Large intestine (tissue), 3 donors: Measurements from ENCODE around the gene PLCG2. TPM values are rescaled to one million over a fixed set of nuclear protein-coding genes. Genes with fewer than 3 reads are reported as not detected.
"Not testable (repeated sequence)": the region's sequence is repeated elsewhere in the genome, so short reads cannot be mapped to it uniquely, and the experiment has no call there.

Experiments
- DNase-seq, 2 donors: peaks; one replicate each; pipeline versions ENCODE4 v3.0.0 to v3.0.0-alpha.2; 2013
- H3K27ac ChIP-seq: one replicate; pipeline ENCODE4 v1.5.1; 2013; ENCODE audit warnings: low read length
- H3K27me3 ChIP-seq: 2 replicates; pipeline ENCODE4 v1.6.1; 2013; ENCODE audit warnings: low read length; ENCODE audit not compliant: control insufficient read depth, insufficient read depth
- H3K36me3 ChIP-seq: 2 replicates; pipeline ENCODE4 v1.6.1; 2013; ENCODE audit warnings: low read length; ENCODE audit not compliant: control insufficient read depth, insufficient read depth
- H3K4me1 ChIP-seq: one replicate; pipeline ENCODE4 v1.6.1; 2013; ENCODE audit warnings: low read length; ENCODE audit not compliant: control insufficient read depth, insufficient read depth
- H3K4me3 ChIP-seq: one replicate; pipeline ENCODE4 v1.5.1; 2013; ENCODE audit warnings: low read length
- H3K9me3 ChIP-seq: one replicate; pipeline ENCODE4 v1.6.1; 2013; ENCODE audit warnings: mild to moderate bottlenecking, low read depth, low read length, moderate library complexity; ENCODE audit not compliant: control insufficient read depth
- WGBS: methylation state at CpG from one replicate; pipeline ENCODE4 v1.1.5; 2013; ENCODE audit warnings: low lambda C conversion rate; ENCODE audit not compliant: insufficient coverage; 5-methylcytosine and 5-hydroxymethylcytosine counted together
- polyA plus RNA-seq: library from polyadenylated mRNA; unstranded; fragments of 120-200 nt; gene quantifications from one replicate; pipeline ENCODE4 v1.2.1, GENCODE V29; 2013

PLCG2 gene
- polyA plus RNA-seq, 1 donor, result 20.4 TPM

GRCh38 chr16:81875461-81875860 is 96.4 kb downstream of the PLCG2 start:
- no peak overlapping the region for H3K27ac ChIP-seq
- no peaks in the 10 kb centered on the region for H3K4me1 ChIP-seq
- H3K9me3 ChIP-seq, result no peaks in the 10 kb centered on the region
- 33% methylated on average over 1 of the region's 5 CpGs for WGBS
- DNase-seq, result no peak
- H3K36me3 ChIP-seq, result no peaks in the 10 kb centered on the region
- no peaks in the 10 kb centered on the region for H3K27me3 ChIP-seq
- no peak overlapping the region for H3K4me3 ChIP-seq

DNA sequence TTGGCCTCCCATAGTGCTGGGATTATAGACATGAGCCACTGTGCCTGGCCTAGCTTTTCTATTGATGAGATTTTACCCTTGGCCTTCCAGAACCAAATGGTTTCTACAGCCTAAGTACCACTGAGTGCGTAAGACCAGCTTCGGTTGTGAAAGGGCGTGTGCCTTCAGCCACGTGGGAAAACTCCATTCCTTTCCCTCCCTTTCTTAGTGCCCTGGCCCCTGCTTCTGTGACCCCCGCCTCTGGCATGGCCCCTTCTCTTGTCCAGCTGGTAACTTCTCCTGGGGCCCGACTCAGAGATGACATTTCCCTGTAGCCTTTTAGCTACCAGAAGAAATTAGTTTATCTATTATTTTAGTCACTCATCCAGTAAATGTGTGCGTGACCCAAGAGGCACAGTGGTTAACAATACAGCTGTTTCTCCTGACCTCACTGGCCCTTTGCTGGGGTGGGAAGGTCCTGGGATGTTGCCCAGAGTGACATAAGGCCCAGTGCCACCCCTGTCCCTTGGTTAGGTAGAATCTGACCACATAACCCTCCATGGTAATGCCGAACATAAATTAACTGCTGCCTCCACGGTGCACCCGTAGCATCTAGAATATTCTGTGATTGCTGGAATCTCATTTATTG is 97.3 kb downstream of the PLCG2 start:
- Histone ChIP-seq H3K4me1 (no peaks in the 10 kb centered on the region), H3K9me3 (no peaks in the 10 kb centered on the region), H3K27me3 (no peaks in the 10 kb centered on the region), H3K27ac (no peak overlapping the region), H3K36me3 (no peaks in the 10 kb centered on the region), H3K4me3 (no peak overlapping the region)
- no peak for DNase-seq
- no CpG with 5 or more reads among the region's 10 CpGs for WGBS

DNA sequence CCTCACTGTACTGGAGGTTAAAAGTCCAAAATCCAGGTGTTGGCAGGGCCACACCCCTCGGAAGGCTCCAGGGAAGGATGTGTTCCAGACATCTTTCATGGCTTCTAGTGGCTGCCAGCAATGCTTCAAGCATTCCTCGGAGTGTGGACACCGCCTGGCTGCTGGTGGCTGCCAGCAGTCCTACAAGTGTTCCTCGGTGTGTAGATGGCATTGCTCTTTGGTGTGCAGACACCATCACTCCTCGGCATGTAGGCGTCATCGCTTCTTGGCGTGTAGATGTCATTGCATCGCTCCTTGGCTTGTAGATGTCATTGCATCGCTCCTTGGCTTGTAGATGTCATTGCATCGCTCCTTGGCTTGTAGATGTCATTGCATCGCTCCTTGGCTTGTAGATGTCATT is 98.4 kb downstream of the PLCG2 start:
- WGBS, result no CpG with 5 or more reads among the region's 12 CpGs

GRCh38 chr16:81878529-81878928 is 99.4 kb downstream of the PLCG2 start:
- H3K27ac ChIP-seq, result no peak overlapping the region
- no peaks in the 10 kb centered on the region for H3K9me3 ChIP-seq
- WGBS, result 94% methylated on average over 2 of the region's 10 CpGs
- H3K36me3 ChIP-seq, result peaks cover 2% of the 10 kb centered on the region
- H3K27me3 ChIP-seq, result no peaks in the 10 kb centered on the region
- no peak for DNase-seq
- H3K4me3 ChIP-seq, result no peak overlapping the region
- H3K4me1 ChIP-seq, result no peaks in the 10 kb centered on the region

More for the DNA sequence above, 98.4 kb downstream of the PLCG2 start:
- not testable (repeated sequence) for H3K4me1 ChIP-seq, H3K9me3 ChIP-seq, H3K4me3 ChIP-seq, DNase-seq, H3K27ac ChIP-seq, H3K27me3 ChIP-seq, H3K36me3 ChIP-seq

GRCh38 chr16:81879625-81880024 is 100.5 kb downstream of the PLCG2 start:
- DNase-seq, result no peak
- Histone ChIP-seq H3K4me3 (no peak overlapping the region), H3K27me3 (no peaks in the 10 kb centered on the region), H3K4me1 (no peaks in the 10 kb centered on the region), H3K36me3 (peaks cover 2% of the 10 kb centered on the region), H3K9me3 (no peaks in the 10 kb centered on the region), H3K27ac (no peak overlapping the region)
- no CpG with 5 or more reads among the region's 7 CpGs for WGBS

GRCh38 chr16:81880816-81881215 is 101.7 kb downstream of the PLCG2 start:
- no peak overlapping the region for H3K4me3 ChIP-seq
- no peaks in the 10 kb centered on the region for H3K27me3 ChIP-seq
- H3K4me1 ChIP-seq, result no peaks in the 10 kb centered on the region
- WGBS, result 87% methylated on average over 3 of the region's 13 CpGs
- H3K36me3 ChIP-seq, result peaks cover 2% of the 10 kb centered on the region
- no peaks in the 10 kb centered on the region for H3K9me3 ChIP-seq
- no peak for DNase-seq
- H3K27ac ChIP-seq, result no peak overlapping the region

- Histone ChIP-seq H3K4me1 (no peaks in the 10 kb centered on the region), H3K27ac (no peak overlapping the region), H3K9me3 (no peaks in the 10 kb centered on the region), H3K27me3 (no peaks in the 10 kb centered on the region), H3K36me3 (peaks cover 2% of the 10 kb centered on the region), H3K4me3 (no peak overlapping the region)
- DNase-seq, result no peak
- no CpG with 5 or more reads among the region's 2 CpGs for WGBS
Observed at GRCh38 chr16:81881228-81881627, 102.1 kb downstream of the PLCG2 start.

GRCh38 chr16:81882559-81882958 is 103.5 kb downstream of the PLCG2 start:
- peaks cover 2% of the 10 kb centered on the region for H3K36me3 ChIP-seq
- no peaks in the 10 kb centered on the region for H3K27me3 ChIP-seq
- no peaks in the 10 kb centered on the region for H3K4me1 ChIP-seq
- H3K9me3 ChIP-seq, result no peaks in the 10 kb centered on the region
- 100% methylated on average over 3 of the region's 5 CpGs for WGBS
- H3K27ac ChIP-seq, result no peak overlapping the region
- no peak for DNase-seq
- H3K4me3 ChIP-seq, result no peak overlapping the region

DNA sequence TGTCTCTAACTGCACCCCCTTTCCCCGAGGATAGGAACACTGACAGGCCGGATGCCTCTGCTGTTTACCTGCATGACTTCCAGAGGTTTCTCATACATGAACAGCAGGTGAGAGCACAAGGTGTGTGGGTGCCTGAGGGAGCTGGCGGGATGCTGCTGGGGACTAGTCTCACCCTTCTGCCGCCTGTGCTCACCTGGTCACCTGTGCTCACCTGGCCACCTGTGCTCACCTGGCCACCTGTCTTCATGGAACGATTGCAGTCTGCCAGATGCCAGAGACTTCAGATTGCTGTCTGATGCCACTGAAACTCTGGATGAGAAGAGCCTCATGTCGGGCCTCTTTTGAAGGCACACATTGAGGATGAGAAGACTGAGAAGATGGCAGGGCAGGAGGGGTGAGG is 104.1 kb downstream of the PLCG2 start:
- Histone ChIP-seq H3K4me3 (no peak overlapping the region), H3K27me3 (no peaks in the 10 kb centered on the region), H3K27ac (no peak overlapping the region), H3K36me3 (peaks cover 2% of the 10 kb centered on the region), H3K9me3 (no peaks in the 10 kb centered on the region), H3K4me1 (no peaks in the 10 kb centered on the region)
- DNase-seq, result no peak
- WGBS, result no CpG with 5 or more reads among the region's 6 CpGs

DNA sequence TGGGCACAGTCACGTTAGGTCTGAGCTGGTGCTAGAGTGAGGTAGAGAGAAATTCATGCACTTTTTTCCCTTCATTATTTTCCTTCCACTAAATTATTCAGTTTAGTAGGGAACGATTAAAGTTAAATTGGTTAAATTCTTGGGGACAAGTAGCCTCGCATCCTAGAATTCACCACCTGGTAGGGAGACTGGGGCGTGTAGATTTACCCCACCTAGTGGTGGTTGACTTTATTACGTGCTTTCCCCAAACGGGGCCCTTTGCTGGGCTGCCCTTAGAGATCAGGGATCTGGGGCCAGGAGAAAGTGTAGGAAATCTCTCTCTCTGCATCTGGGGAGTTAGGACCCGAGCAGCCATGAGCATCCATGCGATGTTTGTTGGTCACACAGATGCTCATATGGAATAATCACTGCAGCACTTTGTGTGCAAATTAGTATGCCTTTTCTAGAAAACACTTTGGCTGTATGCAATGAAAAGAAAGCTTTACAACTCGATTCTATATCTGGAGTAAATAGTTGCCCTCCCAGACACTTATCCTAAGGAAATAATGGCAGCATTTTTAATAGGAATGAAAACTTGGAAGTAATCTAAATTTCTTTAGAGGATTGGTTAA is 107.0 kb downstream of the PLCG2 start:
- no peaks in the 10 kb centered on the region for H3K4me1 ChIP-seq
- no peak overlapping the region for H3K27ac ChIP-seq
- WGBS, result 75% methylated on average over 4 of the region's 9 CpGs
- H3K27me3 ChIP-seq, result no peaks in the 10 kb centered on the region
- no peak for DNase-seq
- H3K36me3 ChIP-seq, result peaks cover 2% of the 10 kb centered on the region
- H3K4me3 ChIP-seq, result no peak overlapping the region
- no peaks in the 10 kb centered on the region for H3K9me3 ChIP-seq
